ENCODE measurements around the gene UNC80. TPM values are rescaled to one million over a fixed set of nuclear protein-coding genes. Genes with fewer than 3 reads are reported as not detected.

UNC80 gene
- total RNA-seq, 2 experiments from 2014 or later: not detected

- CTCF ChIA-PET: no interaction called here
- POLR2A ChIA-PET: no interaction called here
Observed at GRCh38 chr2:209805351-209805750, 33.7 kb downstream of the UNC80 start.

- CTCF ChIA-PET: no interaction called here
Observed at GRCh38 chr2:209806318-209806717, 34.7 kb downstream of the UNC80 start.

GRCh38 chr2:209808521-209808920 lies 36.9 kb downstream of the UNC80 start:
- CTCF ChIA-PET: no interaction called here
- POLR2A ChIA-PET: no interaction called here

More at GRCh38 chr2:209806318-209806717, 34.7 kb downstream of the UNC80 start:
- POLR2A ChIA-PET: no interaction called here

- POLR2A ChIA-PET: no interaction called here
- CTCF ChIA-PET: no interaction called here
Observed at GRCh38 chr2:209809256-209809655, 37.6 kb downstream of the UNC80 start.

- ChIA-PET POLR2A (no interaction called here), CTCF (no interaction called here)
Observed at GRCh38 chr2:209817844-209818271, 46.2 kb downstream of the UNC80 start.

GRCh38 chr2:209818939-209819338 lies 47.3 kb downstream of the UNC80 start:
- CTCF ChIA-PET: no interaction called here

GRCh38 chr2:209821806-209822205 lies 50.2 kb downstream of the UNC80 start:
- ChIA-PET POLR2A (no interaction called here), CTCF (no interaction called here)

More at GRCh38 chr2:209818939-209819338, 47.3 kb downstream of the UNC80 start:
- POLR2A ChIA-PET: no interaction called here

- CTCF ChIA-PET: no interaction called here
- POLR2A ChIA-PET: no interaction called here
Observed at GRCh38 chr2:209823484-209823883, 51.9 kb downstream of the UNC80 start.

- POLR2A ChIA-PET: no interaction called here
Observed at GRCh38 chr2:209824391-209824790, 52.8 kb downstream of the UNC80 start.

GRCh38 chr2:209830722-209831465 lies 59.3 kb downstream of the UNC80 start:
- CTCF ChIA-PET: no interaction called here
- POLR2A ChIA-PET: no interaction called here

More at GRCh38 chr2:209824391-209824790, 52.8 kb downstream of the UNC80 start:
- CTCF ChIA-PET: no interaction called here

- CTCF ChIA-PET: no interaction called here
- POLR2A ChIA-PET: no interaction called here
Observed at GRCh38 chr2:209834767-209835166, 63.1 kb downstream of the UNC80 start.

- CTCF ChIA-PET: no interaction called here
- POLR2A ChIA-PET: no interaction called here
Observed at GRCh38 chr2:209840434-209840833, 68.8 kb downstream of the UNC80 start.

- ChIA-PET POLR2A (no interaction called here), CTCF (no interaction called here)
Observed at GRCh38 chr2:209845666-209846065, 74.0 kb downstream of the UNC80 start.

- POLR2A ChIA-PET: no interaction called here
- CTCF ChIA-PET: no interaction called here
Observed at GRCh38 chr2:209864716-209865295, 93.2 kb downstream of the UNC80 start.

GRCh38 chr2:209868271-209868994 lies 96.8 kb downstream of the UNC80 start:
- POLR2A ChIA-PET: no interaction called here
- CTCF ChIA-PET: no interaction called here

- POLR2A ChIA-PET: no interaction called here
Observed at GRCh38 chr2:209870067-209870466, 98.4 kb downstream of the UNC80 start.

GRCh38 chr2:209872675-209873074 lies 101.0 kb downstream of the UNC80 start:
- ChIA-PET POLR2A (no interaction called here), CTCF (no interaction called here)

More at GRCh38 chr2:209870067-209870466, 98.4 kb downstream of the UNC80 start:
- CTCF ChIA-PET: no interaction called here

- CTCF ChIA-PET: no interaction called here
- POLR2A ChIA-PET: no interaction called here
Observed at GRCh38 chr2:209875270-209875669, 103.6 kb downstream of the UNC80 start.

- CTCF ChIA-PET: no interaction called here
Observed at GRCh38 chr2:209876211-209876610, 104.6 kb downstream of the UNC80 start.

GRCh38 chr2:209878701-209879100 lies 107.1 kb downstream of the UNC80 start:
- POLR2A ChIA-PET: no interaction called here
- CTCF ChIA-PET: no interaction called here

More at GRCh38 chr2:209876211-209876610, 104.6 kb downstream of the UNC80 start:
- POLR2A ChIA-PET: no interaction called here

GRCh38 chr2:209900638-209901037 lies 129.0 kb downstream of the UNC80 start:
- ChIA-PET CTCF (no interaction called here), POLR2A (no interaction called here)
